ENCODE data around the gene LRRC32.

LRRC32 gene

DNA sequence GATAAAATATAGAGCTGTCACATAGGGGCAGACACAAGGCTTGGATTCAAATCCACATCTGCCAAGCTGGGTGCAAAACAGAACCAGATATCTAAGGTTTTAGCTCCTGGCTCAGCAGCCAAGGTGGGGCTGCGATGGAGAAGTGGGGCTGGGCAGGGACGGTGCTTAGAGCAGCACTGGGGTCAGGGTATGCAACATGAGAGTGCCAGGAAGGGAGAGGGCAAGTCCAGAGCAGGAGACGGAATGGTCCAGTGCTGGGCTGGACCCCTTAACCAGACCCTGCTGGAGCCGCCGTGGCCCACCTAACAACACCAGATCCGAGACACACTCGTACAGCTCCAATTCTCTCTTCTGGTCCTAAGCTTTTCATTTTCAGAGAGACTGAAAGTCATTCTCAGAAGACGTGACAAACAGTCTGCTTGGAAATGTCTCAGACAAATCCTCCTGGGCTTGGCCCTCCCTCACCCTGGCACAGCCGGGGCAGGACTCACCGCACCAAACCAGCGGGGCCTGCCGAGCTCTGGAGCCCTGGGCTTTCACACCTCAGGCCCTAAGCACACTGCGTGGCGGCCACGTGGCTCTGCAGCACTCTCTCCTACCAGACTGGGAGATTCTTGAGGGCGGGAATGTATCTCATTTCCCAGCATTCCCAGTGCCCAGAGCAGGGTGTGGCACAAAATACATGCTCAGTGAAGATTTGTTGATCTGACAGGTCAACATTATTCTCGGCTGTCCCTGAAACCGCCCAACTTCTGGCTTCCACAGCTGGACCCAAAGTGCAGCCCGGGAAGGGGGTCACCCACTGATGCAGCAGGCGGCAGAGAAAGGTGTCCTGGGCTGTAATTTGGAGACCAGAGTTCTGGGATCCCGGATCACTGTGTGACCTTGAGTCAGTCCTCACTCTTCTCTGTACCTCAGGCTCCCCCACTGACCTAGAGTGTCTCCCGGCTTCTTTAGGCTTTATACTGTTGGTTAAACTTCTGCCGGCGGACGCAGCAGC is 11.6 kb downstream of the LRRC32 start:
- H3K4me3 ChIP-seq (ENCODE audit: low read depth, low read length): no peak overlapping the region
- TF ChIP-seq, protein P1, sequence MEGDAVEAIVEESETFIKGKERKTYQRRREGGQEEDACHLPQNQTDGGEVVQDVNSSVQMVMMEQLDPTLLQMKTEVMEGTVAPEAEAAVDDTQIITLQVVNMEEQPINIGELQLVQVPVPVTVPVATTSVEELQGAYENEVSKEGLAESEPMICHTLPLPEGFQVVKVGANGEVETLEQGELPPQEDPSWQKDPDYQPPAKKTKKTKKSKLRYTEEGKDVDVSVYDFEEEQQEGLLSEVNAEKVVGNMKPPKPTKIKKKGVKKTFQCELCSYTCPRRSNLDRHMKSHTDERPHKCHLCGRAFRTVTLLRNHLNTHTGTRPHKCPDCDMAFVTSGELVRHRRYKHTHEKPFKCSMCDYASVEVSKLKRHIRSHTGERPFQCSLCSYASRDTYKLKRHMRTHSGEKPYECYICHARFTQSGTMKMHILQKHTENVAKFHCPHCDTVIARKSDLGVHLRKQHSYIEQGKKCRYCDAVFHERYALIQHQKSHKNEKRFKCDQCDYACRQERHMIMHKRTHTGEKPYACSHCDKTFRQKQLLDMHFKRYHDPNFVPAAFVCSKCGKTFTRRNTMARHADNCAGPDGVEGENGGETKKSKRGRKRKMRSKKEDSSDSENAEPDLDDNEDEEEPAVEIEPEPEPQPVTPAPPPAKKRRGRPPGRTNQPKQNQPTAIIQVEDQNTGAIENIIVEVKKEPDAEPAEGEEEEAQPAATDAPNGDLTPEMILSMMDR (conservative IDR thresholded peaks at IDR 0.05; ENCODE audit: low read depth, low read length): no peak
- no peak for DNase-seq (ENCODE audit: low read depth)

DNA sequence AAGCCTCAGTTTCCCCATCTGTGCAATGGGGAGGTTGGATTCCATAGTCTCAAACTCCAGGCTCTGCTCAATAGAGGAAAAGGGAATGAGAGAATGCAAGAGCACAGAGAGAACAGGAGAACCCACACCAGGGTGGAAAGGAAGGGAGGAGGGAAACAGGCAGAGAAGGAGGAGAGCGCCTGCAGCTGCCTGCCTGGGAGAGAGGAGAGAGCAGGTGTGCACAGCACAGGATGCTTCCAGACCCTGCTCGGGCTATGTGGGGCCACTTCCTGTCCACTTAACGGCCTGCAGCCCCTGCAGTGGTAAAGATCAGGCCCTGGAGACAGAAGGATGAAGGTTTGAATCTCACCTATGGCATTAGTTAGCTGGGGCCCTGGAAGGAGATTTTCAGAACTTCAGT is 12.3 kb downstream of the LRRC32 start:
- TF ChIP-seq, protein P1 (conservative IDR thresholded peaks at IDR 0.05; ENCODE audit: low read depth, low read length): no peak
- no peak for DNase-seq (ENCODE audit: low read depth)
- H3K4me3 ChIP-seq (ENCODE audit: low read depth, low read length): no peak overlapping the region

DNA sequence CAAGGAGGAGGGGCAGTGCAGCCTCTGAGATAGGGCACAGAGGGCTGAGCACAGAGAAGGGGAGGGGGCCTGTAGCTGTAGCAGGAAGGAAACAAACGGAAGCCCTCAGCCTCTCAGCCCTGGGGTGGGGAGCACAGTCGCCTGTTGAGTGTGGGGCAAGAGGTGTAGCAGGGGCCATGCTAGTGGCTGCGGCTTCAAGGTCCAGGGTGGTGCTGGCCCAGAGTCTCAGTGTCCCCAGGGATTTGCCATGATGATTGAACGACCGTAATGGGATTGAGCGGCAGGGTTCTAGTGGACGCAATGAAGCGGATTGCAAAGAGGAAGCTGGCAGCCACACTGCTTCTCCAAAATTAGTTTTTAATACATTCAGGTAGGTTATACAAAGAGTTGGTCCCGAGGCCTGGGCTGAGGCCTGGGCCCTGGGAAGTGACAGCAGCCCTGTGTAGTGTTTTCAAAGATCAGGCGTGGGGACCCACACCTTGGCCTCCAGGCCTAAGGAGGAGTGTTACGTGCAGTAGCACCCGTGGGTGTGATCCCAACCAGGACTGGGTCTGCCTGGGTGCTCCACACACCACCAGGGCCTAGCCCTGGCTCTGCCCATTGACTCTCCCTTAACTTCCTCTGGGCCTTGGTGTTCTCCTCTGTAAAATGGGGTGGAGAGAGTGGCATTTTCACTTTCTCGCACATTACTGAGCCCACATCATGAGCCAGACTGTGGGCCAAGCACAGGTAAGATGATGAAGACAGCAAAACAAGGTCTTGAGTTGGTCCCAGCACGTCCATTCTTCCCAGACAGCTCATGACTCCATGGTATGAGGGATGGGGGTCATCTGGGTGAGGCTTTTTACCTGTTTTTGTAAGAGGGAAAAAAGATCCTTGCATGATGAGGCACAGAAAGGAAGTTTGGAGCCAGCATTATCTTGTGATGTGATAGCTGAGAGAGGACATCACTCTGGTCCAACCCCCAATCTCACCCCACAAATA is 13.1 kb downstream of the LRRC32 start:
- TF ChIP-seq, protein P1 (conservative IDR thresholded peaks at IDR 0.05; ENCODE audit: low read depth, low read length): no peak
- no peak overlapping the region for H3K4me3 ChIP-seq (ENCODE audit: low read depth, low read length)
- no peak for DNase-seq (ENCODE audit: low read depth)

DNA sequence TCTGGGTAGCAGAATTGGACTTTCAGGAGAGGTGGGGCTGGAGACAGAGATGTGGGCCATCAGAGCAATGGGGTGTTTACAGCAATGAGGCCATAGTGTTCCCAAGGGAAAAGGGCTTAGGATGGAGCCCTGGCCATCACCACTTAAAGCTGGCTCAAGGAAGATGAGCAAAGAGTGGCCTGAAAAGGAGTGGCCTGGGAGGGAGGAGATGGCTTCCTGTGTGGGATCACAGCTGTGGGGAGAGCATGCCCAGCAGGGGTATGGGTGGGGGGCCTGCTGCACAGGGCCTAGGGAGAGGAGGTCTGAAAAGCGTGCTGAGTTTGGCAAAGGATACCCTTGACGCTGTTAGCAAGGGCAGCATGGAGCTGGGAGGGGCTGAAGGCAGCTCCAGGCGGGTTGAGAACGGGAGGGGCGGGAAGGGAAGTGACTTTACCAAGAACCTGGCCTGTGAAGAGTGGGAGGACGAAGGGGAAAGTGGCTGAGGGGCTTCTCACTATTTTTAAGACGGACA is 13.9 kb downstream of the LRRC32 start:
- TF ChIP-seq, protein P1 (conservative IDR thresholded peaks at IDR 0.05; ENCODE audit: low read depth, low read length): no peak
- no peak overlapping the region for H3K4me3 ChIP-seq (ENCODE audit: low read depth, low read length)
- DNase-seq (ENCODE audit: low read depth): no peak

DNA sequence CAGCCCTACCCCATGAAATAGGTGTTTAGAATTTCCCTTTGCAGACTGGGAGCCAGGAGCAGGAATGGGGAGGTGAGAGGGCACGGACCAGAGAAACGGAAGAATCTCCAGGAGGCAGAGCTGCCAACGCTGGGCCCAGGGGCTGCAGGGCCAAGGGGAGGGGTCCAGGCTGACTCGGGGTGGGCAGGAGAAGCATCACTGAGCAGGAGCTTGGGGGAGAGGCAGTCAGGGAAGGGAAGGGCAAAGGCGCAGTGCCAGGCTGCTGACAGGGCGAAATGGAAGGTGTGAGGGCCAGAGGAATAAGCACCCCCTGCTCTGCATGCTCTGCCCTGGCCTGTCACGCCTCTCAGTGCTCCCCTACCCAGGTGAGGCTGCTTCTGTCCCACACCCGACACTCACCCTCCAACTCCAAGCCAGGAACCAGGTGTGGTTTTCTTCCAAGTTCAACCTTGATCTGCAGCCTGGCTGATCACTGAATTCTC is 14.5 kb downstream of the LRRC32 start:
- TF ChIP-seq, protein P1 (conservative IDR thresholded peaks at IDR 0.05; ENCODE audit: low read depth, low read length): no peak
- H3K4me3 ChIP-seq (ENCODE audit: low read depth, low read length): no peak overlapping the region
- DNase-seq (ENCODE audit: low read depth): no peak

DNA sequence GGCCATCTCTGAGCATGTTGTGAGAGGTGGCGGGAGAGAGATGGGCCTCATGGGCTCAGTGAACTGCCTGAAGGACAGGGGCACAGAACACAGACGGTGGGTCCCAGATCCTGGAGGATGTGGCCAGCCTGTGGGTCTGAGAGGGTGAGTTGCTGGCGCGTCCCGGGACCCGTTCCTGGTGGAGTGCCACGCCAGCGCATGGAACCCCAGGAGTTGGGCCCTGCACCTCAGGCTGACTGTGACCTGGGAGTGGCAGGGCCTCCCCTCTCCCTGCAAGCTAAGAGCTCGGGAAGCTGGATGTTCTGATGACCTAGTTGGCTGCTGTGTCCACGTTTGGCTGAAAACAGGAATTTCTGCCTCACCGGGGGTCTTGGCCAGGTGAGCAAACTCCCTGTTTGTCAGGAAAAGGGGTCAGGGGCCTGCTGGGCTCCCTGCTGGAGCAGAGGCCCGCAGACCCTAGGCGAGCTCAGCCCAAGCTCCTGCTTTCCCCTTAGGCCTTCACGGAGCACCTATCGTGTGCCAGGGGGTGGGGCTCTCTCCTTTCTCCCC is 15.0 kb downstream of the LRRC32 start:
- no peak for DNase-seq (ENCODE audit: low read depth)
- H3K4me3 ChIP-seq (ENCODE audit: low read depth, low read length): no peak overlapping the region
- TF ChIP-seq, protein P1 (conservative IDR thresholded peaks at IDR 0.05; ENCODE audit: low read depth, low read length): no peak
